ENCODE results near the gene TBXAS1.

Gene TBXAS1

DNA sequence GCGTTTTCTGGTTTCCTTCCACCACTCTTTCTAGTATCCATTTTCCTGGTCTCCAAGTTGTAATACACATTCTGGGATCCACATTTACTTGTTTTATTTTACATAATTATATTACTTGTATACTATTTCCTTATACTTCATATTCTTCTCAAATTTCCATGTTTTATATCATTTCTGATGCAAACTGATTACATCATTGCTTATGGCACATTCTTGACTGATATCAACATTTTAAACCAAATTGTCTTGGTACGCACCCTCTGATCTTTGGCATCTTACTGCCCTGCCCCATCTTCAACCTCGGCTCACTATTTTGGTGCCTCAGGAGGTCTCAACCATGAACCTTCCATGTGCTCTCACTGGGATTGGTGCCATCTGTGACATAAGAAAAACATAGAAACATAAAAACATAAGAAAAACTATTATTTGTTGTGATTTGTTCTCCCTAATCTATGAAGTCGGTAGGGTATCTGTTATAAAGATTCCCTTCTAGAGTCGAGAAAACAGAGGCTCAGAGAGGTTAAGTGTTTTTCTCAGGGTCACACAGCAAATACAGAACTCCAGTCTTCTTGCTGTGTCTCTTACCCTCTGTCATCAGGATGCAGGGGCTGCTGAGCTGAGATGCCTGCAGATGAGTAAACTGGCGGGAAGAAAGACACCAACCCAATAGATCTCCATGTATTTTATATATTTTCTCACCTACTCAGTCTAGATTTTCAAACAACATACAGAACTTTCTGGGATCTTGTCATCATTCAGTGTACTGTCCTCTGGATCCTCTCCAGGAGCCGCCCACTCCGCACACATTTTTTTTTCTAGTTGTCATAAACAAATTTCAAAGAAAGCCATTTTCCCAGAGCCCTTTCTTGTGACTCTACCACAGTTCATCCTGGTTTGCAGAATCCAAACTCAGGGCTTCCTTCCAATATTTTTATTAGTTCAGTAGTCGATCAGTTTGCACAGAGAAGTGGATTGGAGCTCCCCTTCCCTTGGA is 154.2 kb downstream of the TBXAS1 start:
- DNase-seq: no peak
- Histone ChIP-seq H4K20me1 (ENCODE audit: insufficient read depth, low read length) (no peaks in the 10 kb centered on the region), H3K4me3 (ENCODE audit: low read length) (no peak overlapping the region), H3K27ac (ENCODE audit: low read length) (no peak overlapping the region), H3K4me2 (ENCODE audit: low read depth, low read length) (no peak overlapping the region), H3K79me2 (ENCODE audit: low read length) (no peaks in the 10 kb centered on the region), H3K9me3 (replicated peaks; ENCODE audit: insufficient read depth, low read length) (no peaks in the 10 kb centered on the region), H3K4me1 (ENCODE audit: low read length) (peaks cover 3% of the 10 kb centered on the region; the same call in 1 of the 2 replicates), H3K27me3 (replicated peaks; ENCODE audit: insufficient read depth, low read length) (no peaks in the 10 kb centered on the region), H3F3A (ENCODE audit: insufficient read depth, low read length) (no peaks in the 10 kb centered on the region), H3K9me2 (replicated peaks; ENCODE audit: insufficient read depth, low read length) (no peaks in the 10 kb centered on the region), H3K9ac (ENCODE audit: low read length) (no peak overlapping the region), H3K36me3 (replicated peaks; ENCODE audit: insufficient read depth, low read length) (no peaks in the 10 kb centered on the region), H2AFZ (ENCODE audit: low read length) (no peak overlapping the region)
- TF ChIP-seq, protein P1, sequence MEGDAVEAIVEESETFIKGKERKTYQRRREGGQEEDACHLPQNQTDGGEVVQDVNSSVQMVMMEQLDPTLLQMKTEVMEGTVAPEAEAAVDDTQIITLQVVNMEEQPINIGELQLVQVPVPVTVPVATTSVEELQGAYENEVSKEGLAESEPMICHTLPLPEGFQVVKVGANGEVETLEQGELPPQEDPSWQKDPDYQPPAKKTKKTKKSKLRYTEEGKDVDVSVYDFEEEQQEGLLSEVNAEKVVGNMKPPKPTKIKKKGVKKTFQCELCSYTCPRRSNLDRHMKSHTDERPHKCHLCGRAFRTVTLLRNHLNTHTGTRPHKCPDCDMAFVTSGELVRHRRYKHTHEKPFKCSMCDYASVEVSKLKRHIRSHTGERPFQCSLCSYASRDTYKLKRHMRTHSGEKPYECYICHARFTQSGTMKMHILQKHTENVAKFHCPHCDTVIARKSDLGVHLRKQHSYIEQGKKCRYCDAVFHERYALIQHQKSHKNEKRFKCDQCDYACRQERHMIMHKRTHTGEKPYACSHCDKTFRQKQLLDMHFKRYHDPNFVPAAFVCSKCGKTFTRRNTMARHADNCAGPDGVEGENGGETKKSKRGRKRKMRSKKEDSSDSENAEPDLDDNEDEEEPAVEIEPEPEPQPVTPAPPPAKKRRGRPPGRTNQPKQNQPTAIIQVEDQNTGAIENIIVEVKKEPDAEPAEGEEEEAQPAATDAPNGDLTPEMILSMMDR (IDR thresholded peaks at IDR 0.05; ENCODE audit: low read length): no peak
- TF ChIP-seq EZH2phosphoT487 (IDR thresholded peaks at IDR 0.05; ENCODE audit: low read length) (no peak), EZH2 (optimal IDR thresholded peaks at IDR 0.05; ENCODE audit: low read depth, low read length) (no peak)

DNA sequence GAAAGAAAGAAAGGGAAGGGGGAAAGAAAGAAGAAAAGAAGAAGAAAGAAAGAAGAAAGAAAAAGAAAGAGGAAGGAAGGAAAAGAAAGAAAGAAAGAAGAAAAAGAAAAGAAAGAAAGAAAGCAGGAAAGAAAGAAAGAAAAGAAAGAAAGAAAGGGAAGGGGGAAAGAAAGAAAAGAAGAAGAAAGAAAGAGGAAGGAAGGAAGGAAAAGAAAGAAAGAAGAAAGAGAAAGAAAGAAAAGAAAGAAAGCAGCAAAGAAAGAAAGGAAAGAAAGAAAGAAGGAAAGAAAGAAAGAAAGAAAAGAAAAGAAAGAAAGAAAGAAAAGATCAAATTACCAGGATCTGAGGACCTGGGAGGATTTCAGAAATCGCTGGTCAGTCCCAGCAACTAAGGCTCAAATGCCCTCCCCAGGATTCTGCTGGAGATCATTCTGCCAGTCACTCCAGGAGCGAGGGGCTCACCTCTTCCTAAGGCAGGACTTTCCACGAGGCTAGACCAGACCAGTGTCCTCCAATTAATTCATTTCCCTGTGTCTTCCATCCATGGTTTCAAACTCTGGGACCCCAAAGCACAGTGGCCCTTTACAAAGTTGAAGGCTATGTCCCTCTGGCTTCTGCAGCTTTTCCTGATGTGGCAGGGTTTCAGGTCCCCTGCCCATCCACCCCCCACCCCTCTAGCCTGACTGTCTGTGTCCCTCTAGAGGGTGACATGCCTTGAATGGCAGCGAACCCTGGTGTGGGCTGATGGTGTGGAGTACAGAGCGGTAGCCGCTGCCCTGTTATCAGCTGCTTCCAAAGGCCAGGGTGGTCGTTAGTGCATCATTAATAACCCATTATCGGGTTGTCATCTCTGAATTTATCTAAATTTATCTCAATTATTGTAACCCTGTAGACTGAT is 155.8 kb downstream of the TBXAS1 start:
- Histone ChIP-seq H4K20me1 (ENCODE audit: insufficient read depth, low read length) (no peaks in the 10 kb centered on the region), H3K4me1 (ENCODE audit: low read length) (peaks cover 3% of the 10 kb centered on the region; the same call in 1 of the 2 replicates), H3K9ac (ENCODE audit: low read length) (no peak overlapping the region), H3K4me2 (ENCODE audit: low read depth, low read length) (no peak overlapping the region), H3K4me3 (ENCODE audit: low read length) (no peak overlapping the region), H3K27me3 (replicated peaks; ENCODE audit: insufficient read depth, low read length) (no peaks in the 10 kb centered on the region), H3K79me2 (ENCODE audit: low read length) (no peaks in the 10 kb centered on the region), H3K9me2 (replicated peaks; ENCODE audit: insufficient read depth, low read length) (no peaks in the 10 kb centered on the region), H3F3A (ENCODE audit: insufficient read depth, low read length) (no peaks in the 10 kb centered on the region), H3K9me3 (replicated peaks; ENCODE audit: insufficient read depth, low read length) (no peaks in the 10 kb centered on the region), H3K27ac (ENCODE audit: low read length) (no peak overlapping the region), H2AFZ (ENCODE audit: low read length) (no peak overlapping the region), H3K36me3 (replicated peaks; ENCODE audit: insufficient read depth, low read length) (no peaks in the 10 kb centered on the region)
- TF ChIP-seq, protein P1 (IDR thresholded peaks at IDR 0.05; ENCODE audit: low read length): no peak
- TF ChIP-seq EZH2 (optimal IDR thresholded peaks at IDR 0.05; ENCODE audit: low read depth, low read length) (no peak), EZH2phosphoT487 (IDR thresholded peaks at IDR 0.05; ENCODE audit: low read length) (no peak)
- DNase-seq: no peak

DNA sequence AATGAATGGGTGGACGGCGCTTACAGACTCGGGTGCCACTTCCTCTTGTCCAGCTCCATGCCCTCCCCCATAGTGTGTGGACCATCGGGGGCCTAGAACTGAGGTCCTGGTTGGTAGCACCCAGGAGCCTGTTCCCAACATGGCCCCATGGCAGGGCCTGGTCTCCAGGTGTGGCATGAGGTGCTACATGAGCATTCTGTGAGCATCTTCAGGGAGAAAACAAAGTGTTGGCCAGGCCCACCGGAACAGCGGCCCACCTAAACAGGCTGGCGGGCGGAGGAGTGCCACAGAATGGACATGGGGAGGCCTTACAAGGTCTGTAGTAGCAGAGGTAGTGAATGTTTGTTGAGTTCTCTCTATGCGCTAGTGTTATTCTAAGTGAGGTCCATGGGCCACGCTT is 156.7 kb downstream of the TBXAS1 start:
- no peaks in the 10 kb centered on the region for H3F3A ChIP-seq (ENCODE audit: insufficient read depth, low read length)
- no peaks in the 10 kb centered on the region for H4K20me1 ChIP-seq (ENCODE audit: insufficient read depth, low read length)
- H3K27ac ChIP-seq (ENCODE audit: low read length): no peak overlapping the region
- no peaks in the 10 kb centered on the region for H3K27me3 ChIP-seq (replicated peaks; ENCODE audit: insufficient read depth, low read length)
- no peak for DNase-seq
- H3K9me2 ChIP-seq (replicated peaks; ENCODE audit: insufficient read depth, low read length): no peaks in the 10 kb centered on the region
- no peak overlapping the region for H3K4me2 ChIP-seq (ENCODE audit: low read depth, low read length)
- H3K4me1 ChIP-seq (ENCODE audit: low read length): no peaks in the 10 kb centered on the region
- no peak overlapping the region for H2AFZ ChIP-seq (ENCODE audit: low read length)
- H3K36me3 ChIP-seq (replicated peaks; ENCODE audit: insufficient read depth, low read length): no peaks in the 10 kb centered on the region
- no peak overlapping the region for H3K9ac ChIP-seq (ENCODE audit: low read length)
- no peaks in the 10 kb centered on the region for H3K79me2 ChIP-seq (ENCODE audit: low read length)
- TF ChIP-seq EZH2 (optimal IDR thresholded peaks at IDR 0.05; ENCODE audit: low read depth, low read length): no peak
- TF ChIP-seq EZH2phosphoT487 (IDR thresholded peaks at IDR 0.05; ENCODE audit: low read length): no peak
- TF ChIP-seq, protein P1 (IDR thresholded peaks at IDR 0.05; ENCODE audit: low read length): no peak
- H3K4me3 ChIP-seq (ENCODE audit: low read length): no peak overlapping the region
- H3K9me3 ChIP-seq (replicated peaks; ENCODE audit: insufficient read depth, low read length): no peaks in the 10 kb centered on the region
